ENCODE measurements around the gene SCP2D1. TPM values are rescaled to one million over a fixed set of nuclear protein-coding genes. Genes with fewer than 3 reads are reported as not detected.

The SCP2D1 gene
- total and polyA plus RNA-seq, 2 donors (not counting 3 experiments of a cell fraction or from before 2014, with no cell fraction given), result not detected

GRCh38 chr20:18811186-18811585 lies 2.4 kb upstream of the SCP2D1 start:
- intact Hi-C loops (cut with micrococcal nuclease) (no loop called here), dilution Hi-C loops (cut with MboI; ENCODE audit: extremely low pct_ligation_motif_present, low sequenced_read_pairs) (no loop called here)
- Histone ChIP-seq H3K27ac (ENCODE audit: insufficient read depth, low read depth, low read length) (no peak overlapping the region), H3K79me2 (ENCODE audit: control insufficient read depth, insufficient read depth, low read length) (no peaks in the 10 kb centered on the region), H3K9me3 (replicated peaks; ENCODE audit: control insufficient read depth, insufficient read depth, low read length) (no peaks in the 10 kb centered on the region), H3K36me3 (ENCODE audit: control insufficient read depth in 2 of 2, extremely low read depth in 1 of 2, insufficient read depth in 2 of 2, low read length in 2 of 2) (no peaks in the 10 kb centered on the region), H3K4me1 (ENCODE audit: control insufficient read depth, extremely low read depth, insufficient read depth, low read length) (no peaks in the 10 kb centered on the region), H3K9ac (replicated peaks; ENCODE audit: extremely low read depth, insufficient read depth, low read length) (no peak overlapping the region), H2AFZ (ENCODE audit: low read depth, low read length) (no peak overlapping the region), H3K9me1 (replicated peaks; ENCODE audit: control insufficient read depth, extremely low read depth, insufficient read depth, low read length) (no peaks in the 10 kb centered on the region), H3K4me3 (replicated peaks in 1 of 3; ENCODE audit: insufficient read depth in 1 of 3, low read depth in 1 of 3, low read length in 3 of 3) (no peak overlapping the region), H3K27me3 (ENCODE audit: control insufficient read depth in 2 of 2, insufficient read depth in 2 of 2, low read length in 2 of 2) (no peaks in the 10 kb centered on the region), H4K20me1 (replicated peaks; ENCODE audit: control insufficient read depth, extremely low read depth, insufficient read depth, low read length) (no peaks in the 10 kb centered on the region), H3K4me2 (ENCODE audit: insufficient read depth, low read length) (no peak overlapping the region)
- BruUV-seq (replicated peaks), result no TSS peak
- ChIA-PET CTCF (no interaction called here), POLR2A (no interaction called here)
- FAIRE-seq (no peak), DNase-seq (ENCODE audit: low read depth, low spot score) (no peak)
- no peak for TF ChIP-seq JUN (IDR thresholded peaks at IDR 0.05; ENCODE audit: borderline replicate concordance, insufficient read depth, insufficient read length, low read depth)
- TF ChIP-seq MYC (IDR thresholded peaks at IDR 0.05; ENCODE audit: low read depth, low read length), result no peak
- no peak for TF ChIP-seq EZH2 (IDR thresholded peaks at IDR 0.05; ENCODE audit: borderline replicate concordance, low read depth, low read length, severe bottlenecking)
- no peak for TF ChIP-seq FOS (IDR thresholded peaks at IDR 0.05; ENCODE audit: borderline replicate concordance, insufficient read depth, low read length)
- TF ChIP-seq GATA2 (IDR thresholded peaks at IDR 0.05; ENCODE audit: insufficient read depth, insufficient read length, low read depth, low read length), result no peak
- no peak for TF ChIP-seq MAX (IDR thresholded peaks at IDR 0.05; ENCODE audit: insufficient read depth, insufficient read length)
- TF ChIP-seq POLR2AphosphoS5 (IDR thresholded peaks at IDR 0.05; ENCODE audit: insufficient read depth, low read depth, low read length), result no peak
- no peak for TF ChIP-seq POLR2A (IDR thresholded peaks at IDR 0.05; ENCODE audit: low read depth, low read length)
- TF ChIP-seq CTCF (IDR thresholded peaks at IDR 0.05; ENCODE audit: extremely low read depth in 1 of 2, insufficient read depth in 1 of 2, low read depth in 1 of 2, low read length in 2 of 2), result no peak
